ENCODE measurements around the gene LCN6.

Gene LCN6

DNA sequence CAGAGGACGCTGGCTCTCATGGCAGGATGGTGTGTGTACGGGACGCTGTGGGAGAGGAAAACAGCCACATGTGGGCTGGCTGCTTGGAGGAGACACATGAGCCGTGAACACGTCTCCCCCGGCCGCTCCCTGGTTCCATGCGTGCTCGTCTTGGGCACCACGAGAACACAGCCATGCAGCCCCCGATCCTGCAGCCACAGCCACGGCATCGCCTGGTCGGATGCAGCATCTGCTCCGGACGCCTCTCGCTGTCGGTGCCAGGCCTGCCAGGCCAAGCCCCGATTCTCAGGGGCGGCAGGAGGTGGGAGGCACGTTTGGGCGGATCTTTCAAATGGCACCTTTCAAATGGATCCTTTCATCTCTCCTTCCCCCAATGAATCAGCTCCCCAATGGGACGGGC is 8.8 kb downstream of the LCN6 start:
- TF ChIP-seq, protein P1, sequence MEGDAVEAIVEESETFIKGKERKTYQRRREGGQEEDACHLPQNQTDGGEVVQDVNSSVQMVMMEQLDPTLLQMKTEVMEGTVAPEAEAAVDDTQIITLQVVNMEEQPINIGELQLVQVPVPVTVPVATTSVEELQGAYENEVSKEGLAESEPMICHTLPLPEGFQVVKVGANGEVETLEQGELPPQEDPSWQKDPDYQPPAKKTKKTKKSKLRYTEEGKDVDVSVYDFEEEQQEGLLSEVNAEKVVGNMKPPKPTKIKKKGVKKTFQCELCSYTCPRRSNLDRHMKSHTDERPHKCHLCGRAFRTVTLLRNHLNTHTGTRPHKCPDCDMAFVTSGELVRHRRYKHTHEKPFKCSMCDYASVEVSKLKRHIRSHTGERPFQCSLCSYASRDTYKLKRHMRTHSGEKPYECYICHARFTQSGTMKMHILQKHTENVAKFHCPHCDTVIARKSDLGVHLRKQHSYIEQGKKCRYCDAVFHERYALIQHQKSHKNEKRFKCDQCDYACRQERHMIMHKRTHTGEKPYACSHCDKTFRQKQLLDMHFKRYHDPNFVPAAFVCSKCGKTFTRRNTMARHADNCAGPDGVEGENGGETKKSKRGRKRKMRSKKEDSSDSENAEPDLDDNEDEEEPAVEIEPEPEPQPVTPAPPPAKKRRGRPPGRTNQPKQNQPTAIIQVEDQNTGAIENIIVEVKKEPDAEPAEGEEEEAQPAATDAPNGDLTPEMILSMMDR (IDR thresholded peaks at IDR 0.05; ENCODE audit: borderline replicate concordance, insufficient read depth, low read depth, low read length): no peak
- H3K4me3 ChIP-seq (ENCODE audit: low read depth, low read length): no peak overlapping the region

DNA sequence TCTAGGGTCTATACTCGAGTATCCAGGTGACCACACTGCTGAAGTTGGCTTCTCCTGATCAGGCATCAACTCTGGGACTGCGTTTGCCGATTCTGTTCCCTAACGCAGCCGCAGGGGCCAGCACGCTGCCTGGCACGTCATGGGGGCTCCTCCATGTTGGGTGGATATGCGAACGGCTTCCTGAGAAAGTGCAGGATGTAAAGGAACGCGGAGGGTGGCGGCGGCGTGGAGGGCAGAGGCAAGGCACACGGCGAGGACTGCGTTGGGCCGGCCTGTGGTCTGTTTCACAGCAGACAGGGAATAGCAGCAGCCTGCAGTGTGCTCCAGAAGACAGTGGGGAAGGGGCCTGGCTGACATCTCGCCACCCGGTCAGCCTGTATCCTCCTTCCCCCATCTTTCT is 9.4 kb downstream of the LCN6 start:
- no peak overlapping the region for H3K4me3 ChIP-seq (ENCODE audit: low read depth, low read length)
- TF ChIP-seq, protein P1 (IDR thresholded peaks at IDR 0.05; ENCODE audit: borderline replicate concordance, insufficient read depth, low read depth, low read length): no peak

DNA sequence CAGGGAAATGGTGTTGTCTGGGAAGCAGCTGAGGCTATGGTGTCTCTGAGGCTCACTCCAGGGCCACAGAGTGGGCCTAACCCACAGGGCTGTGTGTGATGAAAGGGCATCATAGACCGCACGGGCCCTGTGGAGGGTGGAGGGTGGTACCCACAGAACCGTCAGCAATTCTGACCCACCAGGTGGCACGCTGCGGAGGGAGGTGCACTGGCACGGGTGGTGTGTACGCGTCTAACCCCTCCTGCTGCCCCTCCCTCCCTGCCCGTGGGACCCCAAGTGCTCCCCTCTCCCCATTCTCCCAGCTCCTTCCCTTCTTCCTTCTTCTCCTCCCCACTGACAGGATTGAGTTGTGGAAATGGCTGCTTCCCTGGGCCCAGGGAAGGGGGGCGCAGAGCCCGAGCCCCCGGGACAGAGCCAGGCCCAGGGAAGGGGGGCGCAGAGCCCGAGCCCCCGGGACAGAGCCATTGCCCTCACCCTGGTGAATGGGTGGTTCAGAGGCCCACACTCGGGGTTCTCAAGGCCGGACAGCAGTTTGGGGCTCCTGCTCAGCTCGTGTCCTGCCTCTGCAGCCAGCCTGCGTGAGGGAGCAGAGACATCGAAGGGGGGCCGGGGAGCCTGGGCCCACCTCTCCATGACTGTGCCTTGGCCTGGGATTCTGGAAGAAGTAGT is 12.4 kb downstream of the LCN6 start:
- TF ChIP-seq, protein P1 (IDR thresholded peaks at IDR 0.05; ENCODE audit: borderline replicate concordance, insufficient read depth, low read depth, low read length): no peak
- H3K4me3 ChIP-seq (ENCODE audit: low read depth, low read length): no peak overlapping the region

DNA sequence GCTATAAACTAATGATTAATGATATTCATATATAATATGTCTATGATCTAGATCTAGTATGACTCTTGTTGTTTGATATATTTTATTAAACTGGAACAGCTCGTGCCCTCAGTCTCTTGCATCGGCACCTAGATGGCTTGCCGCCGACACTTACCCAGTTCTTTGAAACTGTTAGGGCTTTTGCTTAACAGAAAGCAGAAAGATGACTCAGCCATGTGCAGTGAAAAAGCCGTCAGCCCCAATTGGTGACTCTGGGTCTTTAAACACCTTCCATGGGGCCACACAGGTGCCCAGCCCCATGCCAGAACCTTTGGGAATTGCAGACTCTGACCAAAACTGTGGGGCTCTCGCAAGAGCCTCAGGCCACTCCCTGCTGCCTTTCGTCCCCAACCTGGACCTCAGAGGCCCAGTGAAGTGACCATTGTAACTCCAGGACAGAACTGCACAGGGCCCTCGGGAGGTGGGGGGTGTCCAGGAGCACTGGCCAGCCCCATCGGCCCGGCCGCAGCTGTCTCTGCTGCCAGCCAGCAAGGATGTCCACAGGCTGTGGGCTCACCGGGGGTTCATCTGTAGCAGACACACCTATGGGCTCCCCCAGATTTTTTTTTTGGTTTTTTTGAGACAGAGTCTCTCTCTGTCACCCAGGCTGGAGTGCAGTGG is 13.4 kb downstream of the LCN6 start:
- TF ChIP-seq, protein P1 (IDR thresholded peaks at IDR 0.05; ENCODE audit: borderline replicate concordance, insufficient read depth, low read depth, low read length): no peak
- no peak overlapping the region for H3K4me3 ChIP-seq (ENCODE audit: low read depth, low read length)

DNA sequence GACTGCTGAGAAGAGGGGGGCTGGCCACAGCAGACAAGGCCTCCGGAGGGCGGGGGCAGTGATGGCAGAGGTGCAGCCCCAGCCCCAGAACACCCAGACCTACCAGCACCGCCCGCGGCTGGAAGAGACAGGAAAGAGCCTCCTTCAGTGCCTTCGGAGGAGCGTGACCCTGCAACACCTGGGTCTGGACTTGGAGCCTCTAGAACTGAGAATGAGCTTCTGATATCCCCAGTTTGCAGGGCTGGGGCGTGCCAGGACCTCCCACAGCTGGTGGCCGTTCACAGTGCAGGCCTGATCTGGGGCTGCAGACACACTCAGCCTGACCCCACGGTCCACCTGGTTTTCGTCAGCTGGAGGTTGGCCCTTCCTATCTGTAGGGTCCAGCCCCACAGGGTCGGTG is 14.7 kb downstream of the LCN6 start:
- H3K4me3 ChIP-seq (ENCODE audit: low read depth, low read length): no peak overlapping the region
- TF ChIP-seq, protein P1 (IDR thresholded peaks at IDR 0.05; ENCODE audit: borderline replicate concordance, insufficient read depth, low read depth, low read length): no peak

DNA sequence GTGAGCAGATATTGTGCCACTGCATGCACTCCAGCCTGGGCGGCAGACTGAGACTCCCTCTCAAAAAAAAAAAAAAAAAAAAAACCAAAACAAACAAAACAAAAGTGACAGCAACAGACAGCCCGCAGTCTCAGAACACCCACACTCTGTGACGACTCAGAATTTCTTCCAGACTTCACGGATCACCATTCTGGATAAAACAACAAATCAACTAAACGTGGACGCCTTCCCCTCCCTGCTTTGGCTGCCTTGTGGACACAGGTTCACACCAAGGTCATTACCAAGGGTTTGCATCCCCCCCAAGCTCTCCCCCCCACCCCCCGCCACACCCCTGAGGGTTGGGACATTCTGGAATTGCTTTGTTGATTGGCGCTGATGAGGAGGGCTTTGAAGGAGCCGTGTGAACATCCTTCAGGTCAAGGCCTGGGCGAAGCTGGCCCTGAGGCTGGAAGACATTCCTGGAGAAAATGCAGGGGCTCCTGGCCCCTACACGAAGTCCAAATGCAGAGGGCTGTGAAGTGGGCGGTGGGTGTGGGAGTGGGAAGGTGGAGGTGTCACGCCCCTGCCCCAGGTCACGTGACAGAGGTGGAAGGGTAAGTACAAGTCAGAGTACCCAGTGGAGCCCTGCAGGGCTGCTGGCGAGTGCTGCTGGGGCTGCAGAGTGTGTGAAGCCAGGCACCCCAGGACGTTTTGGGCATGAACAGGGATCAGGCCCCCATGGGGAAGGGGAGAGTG is 15.7 kb downstream of the LCN6 start:
- TF ChIP-seq, protein P1 (IDR thresholded peaks at IDR 0.05; ENCODE audit: borderline replicate concordance, insufficient read depth, low read depth, low read length): no peak
- no peak overlapping the region for H3K4me3 ChIP-seq (ENCODE audit: low read depth, low read length)

Data from GM12875 (cell line).